GM18951 (cell line): ENCODE data around the gene MCEE.

Source experiments
- POLR2A ChIP-seq: IDR thresholded peaks from 4 replicates; pipeline ENCODE4 v1.6.1; 2011; ENCODE audit warnings: mild to moderate bottlenecking; ENCODE audit not compliant: insufficient read length, insufficient read depth; ENCODE audit errors: extremely low read depth
- in situ Hi-C: fragments of 300-500 bp; cut with MboI; formaldehyde crosslinking; loops from one replicate; pipeline ENCODE4 v1.12.0; 2022; ENCODE audit warnings: low sequenced_read_pairs, mixed read lengths, inconsistent platforms; ENCODE audit not compliant: unreplicated experiment

The MCEE gene

DNA sequence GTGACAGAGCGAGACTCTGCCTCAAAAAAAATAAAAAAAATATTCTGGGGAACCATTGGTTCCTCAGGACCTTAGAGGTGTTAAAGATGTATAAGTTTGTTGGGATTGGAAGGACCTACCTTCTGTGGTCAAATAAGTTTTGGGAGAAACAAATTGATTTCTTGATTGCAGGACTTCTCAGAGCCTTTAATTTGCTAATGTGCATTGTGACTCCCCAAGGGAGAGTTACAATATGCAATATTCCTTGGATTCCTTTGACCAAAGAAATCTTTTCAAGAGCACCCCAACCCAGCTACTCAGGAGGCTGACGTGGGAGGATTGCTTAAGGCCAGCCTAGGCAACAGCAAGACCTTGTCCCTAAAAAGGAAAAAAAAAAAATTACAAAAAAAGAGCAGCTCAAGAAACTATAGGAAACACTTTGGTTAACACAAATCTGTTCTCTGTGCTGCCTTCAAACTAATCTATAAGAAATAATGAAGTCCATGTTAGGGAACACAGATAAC lies 55.1 kb downstream of the MCEE start:
- no peak for TF ChIP-seq POLR2A
- in situ Hi-C loops, result no loop called here

DNA sequence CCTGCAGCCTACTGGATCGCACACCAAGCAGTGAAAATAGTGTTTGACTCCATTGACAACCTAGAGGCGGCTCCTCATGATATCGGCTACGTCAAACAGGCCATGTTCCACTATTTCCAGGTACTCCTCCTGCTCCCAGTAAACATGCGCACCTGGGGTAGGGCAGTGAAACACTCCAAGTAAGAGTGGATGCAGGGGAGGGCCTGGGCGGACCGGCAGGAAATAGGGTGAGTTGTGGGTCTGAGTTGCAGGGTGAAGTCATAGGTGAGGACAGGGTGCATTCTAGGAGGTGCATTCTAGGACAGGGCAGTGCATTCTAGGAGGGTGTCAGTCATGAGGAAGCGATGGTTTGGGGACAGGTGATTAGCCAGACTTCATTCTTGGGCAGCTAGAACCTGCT lies 56.6 kb downstream of the MCEE start:
- no peak for TF ChIP-seq POLR2A
- in situ Hi-C loops, result no loop called here

GRCh38 chr2:71072492-71072891 lies 57.5 kb downstream of the MCEE start:
- no peak for TF ChIP-seq POLR2A
- in situ Hi-C loops, result no loop called here

DNA sequence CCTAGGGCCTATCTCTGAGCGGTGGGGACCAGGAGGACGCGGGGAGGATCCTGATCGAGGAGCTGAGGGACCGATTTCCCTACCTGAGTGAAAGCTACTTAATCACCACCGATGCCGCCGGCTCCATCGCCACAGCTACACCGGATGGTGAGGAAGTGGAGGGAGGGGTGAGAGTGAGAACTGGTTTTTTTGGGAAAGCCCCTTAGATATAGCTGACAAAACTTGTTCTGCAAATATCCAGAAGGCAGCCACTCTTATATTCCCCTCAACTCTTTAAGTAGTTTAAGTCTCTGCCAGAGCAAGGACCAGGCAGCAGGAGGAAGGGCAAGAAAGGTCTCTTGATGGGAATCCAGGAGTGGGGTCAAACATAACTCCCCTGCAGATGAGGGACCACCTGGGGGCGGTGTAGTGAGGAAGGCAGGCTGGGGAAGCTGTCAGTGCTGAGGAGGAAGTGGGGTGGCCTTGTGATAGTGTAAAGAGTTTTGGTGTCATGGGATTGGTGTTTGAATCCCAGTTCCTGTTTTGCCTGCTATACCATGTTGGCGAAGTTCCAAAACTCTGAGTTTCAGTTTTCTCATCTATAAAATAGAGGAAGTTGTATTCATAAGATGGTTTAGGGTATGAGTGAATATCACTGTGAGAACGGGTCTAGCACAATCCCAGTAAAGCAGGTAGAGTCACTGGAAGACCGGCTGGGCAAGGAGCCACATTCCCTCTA lies 58.2 kb downstream of the MCEE start:
- in situ Hi-C loops, result no loop called here

DNA sequence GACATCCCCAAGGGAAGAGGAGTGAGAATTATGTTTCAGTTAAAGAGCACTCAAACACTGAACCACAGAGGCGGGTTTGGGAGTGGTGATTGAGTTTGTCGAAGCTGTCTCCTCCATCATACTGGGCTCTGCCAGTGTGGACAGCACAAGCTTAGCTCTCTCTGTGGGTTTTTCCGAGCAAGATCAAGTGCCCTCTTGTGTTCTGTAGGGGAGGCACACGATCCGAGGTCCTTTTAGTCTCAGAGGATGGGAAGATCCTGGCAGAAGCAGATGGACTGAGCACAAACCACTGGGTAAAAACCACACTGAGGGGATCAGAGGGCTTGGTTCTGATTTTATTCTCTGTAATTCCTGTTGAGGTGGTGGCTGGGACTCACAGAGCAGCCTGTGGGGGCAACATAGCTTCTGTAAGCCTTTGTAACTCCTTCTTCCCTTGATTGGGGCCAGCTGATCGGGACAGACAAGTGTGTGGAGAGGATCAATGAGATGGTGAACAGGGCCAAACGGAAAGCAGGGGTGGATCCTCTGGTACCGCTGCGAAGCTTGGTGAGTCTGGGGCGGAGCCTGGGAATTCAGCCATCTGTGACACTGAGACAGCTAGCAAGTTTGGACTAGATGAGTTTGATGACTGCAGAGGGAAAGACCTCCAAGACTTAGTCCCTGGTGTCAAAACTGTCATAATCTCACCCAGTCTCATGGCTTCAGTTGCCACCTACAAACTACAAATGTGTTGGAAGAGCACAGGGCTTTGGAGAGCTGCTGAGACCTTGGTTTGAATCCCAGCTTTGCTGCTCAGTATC lies 59.5 kb downstream of the MCEE start:
- TF ChIP-seq POLR2A, result peak; percentile 57
- in situ Hi-C loops, result no loop called here

More for the DNA sequence above, 58.2 kb downstream of the MCEE start:
- TF ChIP-seq POLR2A, result peak; percentile 52

GRCh38 chr2:71069376-71069775 lies 60.7 kb downstream of the MCEE start:
- in situ Hi-C loops, result no loop called here
- TF ChIP-seq POLR2A, result no peak

- in situ Hi-C loops, result no loop called here
- TF ChIP-seq POLR2A, result peak; percentile 99
Observed at GRCh38 chr2:71068218-71069035, 61.6 kb downstream of the MCEE start, which contains the start of gene NAGK. NAGK (plus strand) TSS chr2:71068648; CDS start chr2:71068684, 36 bp downstream.

DNA sequence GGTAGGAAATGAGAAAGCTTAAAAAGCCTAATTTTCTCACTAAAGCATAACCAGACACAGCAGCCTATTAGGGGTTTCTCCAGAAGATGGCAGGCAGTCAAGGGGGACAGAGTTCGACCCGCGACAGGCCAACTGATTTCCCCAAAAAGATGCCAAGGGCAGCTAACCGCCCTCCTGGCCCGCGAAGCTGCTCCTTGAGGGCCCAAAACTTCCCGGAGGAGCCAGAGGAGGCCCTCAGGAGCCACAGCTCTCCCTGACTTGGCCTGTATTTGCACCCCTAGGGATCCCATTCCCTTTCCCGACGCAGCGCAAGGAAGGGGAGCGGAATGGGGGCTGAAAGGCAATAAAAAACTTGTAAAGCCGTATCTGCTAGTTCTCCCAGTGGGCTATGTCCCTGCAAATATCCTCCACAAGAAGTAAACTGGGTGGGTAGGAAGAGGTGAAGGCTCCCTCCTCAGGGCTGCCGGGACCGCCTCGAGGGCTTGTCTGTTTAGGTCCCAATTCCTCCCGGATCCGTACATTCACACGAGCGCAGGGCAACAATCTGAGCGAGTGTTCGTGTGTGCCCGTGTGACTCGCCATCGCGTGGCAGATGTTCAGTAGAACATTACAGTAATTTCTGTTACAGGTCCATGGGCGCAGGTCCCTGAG lies 62.3 kb downstream of the MCEE start:
- no peak for TF ChIP-seq POLR2A

DNA sequence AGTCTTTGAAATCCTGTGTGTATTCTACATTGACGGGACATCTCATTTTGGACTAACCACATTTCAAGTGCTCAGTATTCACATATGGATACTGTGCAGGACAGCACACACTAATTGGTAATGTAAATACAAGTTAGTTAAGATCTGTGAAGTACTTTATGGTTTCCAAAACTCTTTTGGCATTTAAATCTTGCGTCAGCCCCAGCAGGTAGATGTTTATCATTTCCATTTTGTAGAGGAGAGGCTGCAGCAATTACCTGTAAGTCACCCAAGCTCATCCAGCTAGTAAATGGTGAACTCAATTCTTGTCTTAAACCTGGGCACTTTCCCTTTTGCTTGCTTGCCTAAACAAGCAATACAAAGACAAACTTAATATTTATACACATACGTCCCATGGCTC lies 63.2 kb downstream of the MCEE start:
- no peak for TF ChIP-seq POLR2A

More for the DNA sequence above, 62.3 kb downstream of the MCEE start:
- in situ Hi-C loops, result no loop called here

GRCh38 chr2:71064754-71065621 lies 65.0 kb downstream of the MCEE start:
- TF ChIP-seq POLR2A, result no peak
- in situ Hi-C loops, result no loop called here

More for the DNA sequence above, 63.2 kb downstream of the MCEE start:
- in situ Hi-C loops, result no loop called here

- no peak for TF ChIP-seq POLR2A
- in situ Hi-C loops, result no loop called here
Observed at GRCh38 chr2:71064110-71064611, 65.9 kb downstream of the MCEE start.
